Renal cortical epithelial cell (primary cell): ENCODE results near the gene PLA2G6. TPM values are rescaled to one million over a fixed set of nuclear protein-coding genes. Genes with fewer than 3 reads are reported as not detected.

Experiments
- DNase-seq: peaks from one replicate; pipeline ENCODE4 v3.0.0-alpha.2; 2011; ENCODE audit warnings: low read depth
- total RNA-seq: library from RNA; depleted of rRNA; stranded (reverse); fragments of >200 nt; gene quantifications from 2 replicates; pipeline ENCODE4 v1.2.3, GENCODE V29; 2014

PLA2G6 gene
- total RNA-seq, 1 donor from 2014 or later: 25.0 TPM

GRCh38 chr22:38110008-38110862 lies 71.4 kb downstream of the PLA2G6 start, which contains the start of gene BAIAP2L2:
Gene BAIAP2L2 (minus strand): TSS chr22:38110684. CDS start chr22:38110525, 159 bp downstream.
- peak; percentile 85 for DNase-seq

- DNase-seq: peak; percentile 7
These were observed 72.1 kb downstream of the PLA2G6 start for GRCh38 chr22:38109371-38110001.

GRCh38 chr22:38108561-38109319 lies 72.9 kb downstream of the PLA2G6 start:
- DNase-seq: no peak

GRCh38 chr22:38107692-38108515 lies 73.7 kb downstream of the PLA2G6 start:
- no peak for DNase-seq

- no peak for DNase-seq
These were observed 74.6 kb downstream of the PLA2G6 start for GRCh38 chr22:38106814-38107578.

GRCh38 chr22:38104084-38104483 lies 77.5 kb downstream of the PLA2G6 start:
- DNase-seq: peak; percentile 4

GRCh38 chr22:38103641-38104040 lies 78.0 kb downstream of the PLA2G6 start:
- no peak for DNase-seq

- peak; percentile 44 for DNase-seq
These were observed 83.0 kb downstream of the PLA2G6 start for GRCh38 chr22:38098410-38099249.

- no peak for DNase-seq
These were observed 83.8 kb downstream of the PLA2G6 start for GRCh38 chr22:38097557-38098409.

GRCh38 chr22:38097058-38097457 lies 84.6 kb downstream of the PLA2G6 start:
- DNase-seq: no peak

- DNase-seq: no peak
These were observed 92.2 kb downstream of the PLA2G6 start for GRCh38 chr22:38089474-38089851.

GRCh38 chr22:38088629-38089473 lies 92.8 kb downstream of the PLA2G6 start:
- DNase-seq: no peak

GRCh38 chr22:38087855-38088254 lies 93.8 kb downstream of the PLA2G6 start:
- DNase-seq: no peak

- no peak for DNase-seq
These were observed 94.7 kb downstream of the PLA2G6 start for GRCh38 chr22:38086942-38087341.

- no peak for DNase-seq
These were observed 95.4 kb downstream of the PLA2G6 start for GRCh38 chr22:38086001-38086845.

GRCh38 chr22:38085501-38085900 lies 96.1 kb downstream of the PLA2G6 start:
- no peak for DNase-seq

- no peak for DNase-seq
These were observed 96.6 kb downstream of the PLA2G6 start for GRCh38 chr22:38085056-38085455.
